ENCODE measurements around the gene CMSS1.

CMSS1 gene

GRCh38 chr3:100120012-100120411 lies 302.4 kb downstream of the CMSS1 start:
- Histone ChIP-seq H3K36me3 (ENCODE audit: control insufficient read depth in 2 of 2, insufficient read depth in 1 of 2, low read length in 2 of 2) (no peaks in the 10 kb centered on the region), H3K4me1 (ENCODE audit: control insufficient read depth, insufficient read depth, low read length) (no peaks in the 10 kb centered on the region; the same call in 1 of the 2 replicates), H3K27ac (ENCODE audit: extremely low read depth, low read depth, low read length) (no peak overlapping the region), H3K4me3 (ENCODE audit: low read depth, low read length) (no peak overlapping the region), H3K9me3 (ENCODE audit: control insufficient read depth, insufficient read depth, low read depth, low read length) (no peaks in the 10 kb centered on the region)
- TF ChIP-seq, protein P1, sequence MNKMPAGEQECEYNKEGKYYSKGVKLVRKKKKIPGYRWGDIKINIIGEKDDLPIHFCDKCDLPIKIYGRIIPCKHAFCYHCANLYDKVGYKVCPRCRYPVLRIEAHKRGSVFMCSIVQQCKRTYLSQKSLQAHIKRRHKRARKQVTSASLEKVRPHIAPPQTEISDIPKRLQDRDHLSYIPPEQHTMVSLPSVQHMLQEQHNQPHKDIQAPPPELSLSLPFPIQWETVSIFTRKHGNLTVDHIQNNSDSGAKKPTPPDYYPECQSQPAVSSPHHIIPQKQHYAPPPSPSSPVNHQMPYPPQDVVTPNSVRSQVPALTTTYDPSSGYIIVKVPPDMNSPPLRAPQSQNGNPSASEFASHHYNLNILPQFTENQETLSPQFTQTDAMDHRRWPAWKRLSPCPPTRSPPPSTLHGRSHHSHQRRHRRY (tag by site-specific recombination; IDR thresholded peaks at IDR 0.05): no peak
- TF ChIP-seq TSHZ1 (tag by site-specific recombination; IDR thresholded peaks at IDR 0.05; ENCODE audit: borderline replicate concordance) (no peak), ZFP41 (tag by site-specific recombination; IDR thresholded peaks at IDR 0.05; ENCODE audit: borderline replicate concordance) (no peak), ZNF654 (tag by site-specific recombination; IDR thresholded peaks at IDR 0.05; ENCODE audit: low read depth) (no peak), ZNF223 (tag by site-specific recombination; IDR thresholded peaks at IDR 0.05) (no peak), IKZF3 (tag by site-specific recombination; IDR thresholded peaks at IDR 0.05) (no peak), ZSCAN5A (tag by site-specific recombination; IDR thresholded peaks at IDR 0.05) (no peak), ZNF404 (tag by site-specific recombination; IDR thresholded peaks at IDR 0.05) (no peak), ZNF792 (tag by site-specific recombination; IDR thresholded peaks at IDR 0.05) (no peak), ZFP69B (tag by site-specific recombination; IDR thresholded peaks at IDR 0.05) (no peak), ZNF701 (tag by site-specific recombination; IDR thresholded peaks at IDR 0.05) (no peak), ZNF473 (tag by site-specific recombination; IDR thresholded peaks at IDR 0.05) (no peak), ZFHX2 (tag by site-specific recombination; conservative IDR thresholded peaks at IDR 0.05) (no peak), RBAK (tag by site-specific recombination; IDR thresholded peaks at IDR 0.05) (no peak), GFI1B (tag by site-specific recombination; IDR thresholded peaks at IDR 0.05) (no peak), ZNF596 (tag by site-specific recombination; IDR thresholded peaks at IDR 0.05) (no peak), ZSCAN16 (tag by site-specific recombination; IDR thresholded peaks at IDR 0.05) (no peak), KLF16 (tag by site-specific recombination; IDR thresholded peaks at IDR 0.05) (no peak)
- TF ChIP-seq, protein P2, sequence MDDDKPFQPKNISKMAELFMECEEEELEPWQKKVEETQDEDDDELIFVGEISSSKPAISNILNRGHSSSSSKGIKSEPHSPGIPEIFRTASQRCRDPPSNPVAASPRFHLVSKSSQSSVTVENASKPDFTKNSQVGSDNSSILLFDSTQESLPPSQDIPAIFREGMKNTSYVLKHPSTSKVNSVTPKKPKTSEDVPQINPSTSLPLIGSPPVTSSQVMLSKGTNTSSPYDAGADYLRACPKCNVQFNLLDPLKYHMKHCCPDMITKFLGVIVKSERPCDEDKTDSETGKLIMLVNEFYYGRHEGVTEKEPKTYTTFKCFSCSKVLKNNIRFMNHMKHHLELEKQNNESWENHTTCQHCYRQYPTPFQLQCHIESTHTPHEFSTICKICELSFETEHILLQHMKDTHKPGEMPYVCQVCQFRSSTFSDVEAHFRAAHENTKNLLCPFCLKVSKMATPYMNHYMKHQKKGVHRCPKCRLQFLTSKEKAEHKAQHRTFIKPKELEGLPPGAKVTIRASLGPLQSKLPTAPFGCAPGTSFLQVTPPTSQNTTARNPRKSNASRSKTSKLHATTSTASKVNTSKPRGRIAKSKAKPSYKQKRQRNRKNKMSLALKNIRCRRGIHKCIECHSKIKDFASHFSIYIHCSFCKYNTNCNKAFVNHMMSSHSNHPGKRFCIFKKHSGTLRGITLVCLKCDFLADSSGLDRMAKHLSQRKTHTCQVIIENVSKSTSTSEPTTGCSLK (tag by site-specific recombination; IDR thresholded peaks at IDR 0.05): no peak
- TF ChIP-seq, protein P3, sequence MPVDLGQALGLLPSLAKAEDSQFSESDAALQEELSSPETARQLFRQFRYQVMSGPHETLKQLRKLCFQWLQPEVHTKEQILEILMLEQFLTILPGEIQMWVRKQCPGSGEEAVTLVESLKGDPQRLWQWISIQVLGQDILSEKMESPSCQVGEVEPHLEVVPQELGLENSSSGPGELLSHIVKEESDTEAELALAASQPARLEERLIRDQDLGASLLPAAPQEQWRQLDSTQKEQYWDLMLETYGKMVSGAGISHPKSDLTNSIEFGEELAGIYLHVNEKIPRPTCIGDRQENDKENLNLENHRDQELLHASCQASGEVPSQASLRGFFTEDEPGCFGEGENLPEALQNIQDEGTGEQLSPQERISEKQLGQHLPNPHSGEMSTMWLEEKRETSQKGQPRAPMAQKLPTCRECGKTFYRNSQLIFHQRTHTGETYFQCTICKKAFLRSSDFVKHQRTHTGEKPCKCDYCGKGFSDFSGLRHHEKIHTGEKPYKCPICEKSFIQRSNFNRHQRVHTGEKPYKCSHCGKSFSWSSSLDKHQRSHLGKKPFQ (tag by site-specific recombination; IDR thresholded peaks at IDR 0.05): no peak
- ChIA-PET CTCF (no interaction called here), POLR2A (no interaction called here)
